Measurements from ENCODE around the gene OR2H2. TPM values are rescaled to one million over a fixed set of nuclear protein-coding genes. Genes with fewer than 3 reads are reported as not detected.

The OR2H2 gene
- not detected for polyA plus RNA-seq (2013, experiment 1 of 4)
- not detected for polyA plus RNA-seq (2013, experiment 2 of 4)
- not detected for polyA plus RNA-seq (2013, experiment 3 of 4)
- not detected for polyA plus RNA-seq (2013, experiment 4 of 4)

DNA sequence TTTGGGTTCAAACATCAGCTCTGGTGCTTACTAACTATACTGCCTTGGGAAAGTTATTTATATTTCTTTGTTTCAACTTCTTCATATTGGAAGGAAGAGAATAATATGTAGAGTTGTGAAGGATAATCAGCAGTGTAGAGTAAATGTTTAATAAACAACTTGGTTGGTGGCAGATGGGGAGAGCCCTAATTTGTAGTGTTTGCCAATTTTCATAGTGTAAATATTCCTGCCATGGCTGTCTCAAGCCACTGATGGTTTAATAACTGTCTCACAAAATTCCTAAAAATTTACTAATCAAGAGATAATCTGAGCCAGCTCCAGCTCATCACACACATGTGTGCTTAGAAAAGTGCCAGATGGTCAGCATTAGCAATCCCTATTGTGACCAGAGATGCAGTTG is at the start of gene OR2H2:
Gene OR2H2 (plus strand): TSS at position 301 of the 400 bp plus-strand sequence. CDS start 2,824 bp downstream, outside the sequence.
- no peaks in the 10 kb centered on the region for H3K9me3 ChIP-seq (ENCODE audit: control insufficient read depth, low read length)
- H3K27ac ChIP-seq (ENCODE audit: insufficient read depth, low read depth, low read length, poor library complexity, severe bottlenecking) = no peak within 1 kb of the TSS
- no peak within 1 kb of the TSS for H3K4me3 ChIP-seq (ENCODE audit: insufficient read depth, low read depth, low read length)
- no peaks in the 10 kb centered on the region for H3K4me1 ChIP-seq (ENCODE audit: control insufficient read depth, insufficient read depth, low read length)
- no peaks in the 10 kb centered on the region for H3K36me3 ChIP-seq (ENCODE audit: control insufficient read depth, insufficient read depth, low read length)
- H3K27me3 ChIP-seq (ENCODE audit: control insufficient read depth, insufficient read depth, low read length, poor library complexity, severe bottlenecking) = no peaks in the 10 kb centered on the region

GRCh38 chr6:29537714-29538403 is 47.1 kb upstream of the OR2H2 start:
- Histone ChIP-seq H3K27me3 (ENCODE audit: control insufficient read depth, insufficient read depth, low read length, poor library complexity, severe bottlenecking) (no peaks in the 10 kb centered on the region), H3K27ac (ENCODE audit: insufficient read depth, low read depth, low read length, poor library complexity, severe bottlenecking) (no peak overlapping the region), H3K36me3 (ENCODE audit: control insufficient read depth, insufficient read depth, low read length) (no peaks in the 10 kb centered on the region), H3K9me3 (ENCODE audit: control insufficient read depth, low read length) (no peaks in the 10 kb centered on the region), H3K4me1 (ENCODE audit: control insufficient read depth, insufficient read depth, low read length) (no peaks in the 10 kb centered on the region), H3K4me3 (ENCODE audit: insufficient read depth, low read depth, low read length) (no peak overlapping the region)
- 79 to 83% methylated on average over 4 of the region's 4 CpGs for WGBS, 2 experiments

DNA sequence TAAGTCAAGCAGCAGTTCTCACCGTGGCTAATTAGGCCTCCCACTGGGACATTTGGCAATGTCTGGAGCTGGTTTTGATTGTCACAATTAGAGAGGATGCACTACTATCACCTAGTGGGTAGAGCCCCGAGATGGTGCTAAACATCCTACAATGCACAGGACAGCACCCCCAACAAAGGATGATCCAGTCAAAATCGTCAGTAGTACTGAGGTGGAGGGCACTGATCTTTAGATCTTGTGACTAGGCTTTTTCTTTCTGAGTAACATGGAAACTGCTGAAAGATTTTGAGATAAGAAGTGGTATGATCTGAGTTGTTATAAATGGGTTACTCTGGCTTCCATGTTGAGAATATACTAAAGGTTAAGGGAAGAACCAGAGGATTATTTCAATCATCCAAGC is 37.3 kb upstream of the OR2H2 start:
- Histone ChIP-seq H3K27me3 (ENCODE audit: control insufficient read depth, insufficient read depth, low read length, poor library complexity, severe bottlenecking) (peaks cover 24% of the 10 kb centered on the region), H3K36me3 (ENCODE audit: control insufficient read depth, insufficient read depth, low read length) (no peaks in the 10 kb centered on the region), H3K4me1 (ENCODE audit: control insufficient read depth, insufficient read depth, low read length) (peaks cover 6% of the 10 kb centered on the region), H3K27ac (ENCODE audit: insufficient read depth, low read depth, low read length, poor library complexity, severe bottlenecking) (no peak overlapping the region), H3K4me3 (ENCODE audit: insufficient read depth, low read depth, low read length) (no peak overlapping the region), H3K9me3 (ENCODE audit: control insufficient read depth, low read length) (no peaks in the 10 kb centered on the region)
- WGBS, 2 experiments = 66 to 67% methylated on average over 3 of the region's 3 CpGs

GRCh38 chr6:29552512-29553051 is 32.3 kb upstream of the OR2H2 start:
- Histone ChIP-seq H3K27me3 (ENCODE audit: control insufficient read depth, insufficient read depth, low read length, poor library complexity, severe bottlenecking) (peaks cover 67% of the 10 kb centered on the region), H3K36me3 (ENCODE audit: control insufficient read depth, insufficient read depth, low read length) (no peaks in the 10 kb centered on the region), H3K4me3 (ENCODE audit: insufficient read depth, low read depth, low read length) (no peak overlapping the region), H3K27ac (ENCODE audit: insufficient read depth, low read depth, low read length, poor library complexity, severe bottlenecking) (no peak overlapping the region), H3K9me3 (ENCODE audit: control insufficient read depth, low read length) (no peaks in the 10 kb centered on the region), H3K4me1 (ENCODE audit: control insufficient read depth, insufficient read depth, low read length) (no peaks in the 10 kb centered on the region)
- WGBS, 2 experiments = 58 to 71% methylated on average over 3 to 5 of the region's 5 CpGs

GRCh38 chr6:29553268-29554057 is 31.5 kb upstream of the OR2H2 start:
- no peaks in the 10 kb centered on the region for H3K4me1 ChIP-seq (ENCODE audit: control insufficient read depth, insufficient read depth, low read length)
- 4% methylated on average over 83 of the region's 83 CpGs for WGBS, 2 experiments
- H3K4me3 ChIP-seq (ENCODE audit: insufficient read depth, low read depth, low read length) = peak overlapping the region; percentile 35
- H3K27ac ChIP-seq (ENCODE audit: insufficient read depth, low read depth, low read length, poor library complexity, severe bottlenecking) = no peak overlapping the region
- no peaks in the 10 kb centered on the region for H3K36me3 ChIP-seq (ENCODE audit: control insufficient read depth, insufficient read depth, low read length)
- H3K9me3 ChIP-seq (ENCODE audit: control insufficient read depth, low read length) = no peaks in the 10 kb centered on the region
- peaks cover 67% of the 10 kb centered on the region for H3K27me3 ChIP-seq (ENCODE audit: control insufficient read depth, insufficient read depth, low read length, poor library complexity, severe bottlenecking)

- H3K27ac ChIP-seq (ENCODE audit: insufficient read depth, low read depth, low read length, poor library complexity, severe bottlenecking) = no peak overlapping the region
- H3K27me3 ChIP-seq (ENCODE audit: control insufficient read depth, insufficient read depth, low read length, poor library complexity, severe bottlenecking) = peaks cover 67% of the 10 kb centered on the region
- H3K4me1 ChIP-seq (ENCODE audit: control insufficient read depth, insufficient read depth, low read length) = no peaks in the 10 kb centered on the region
- H3K36me3 ChIP-seq (ENCODE audit: control insufficient read depth, insufficient read depth, low read length) = no peaks in the 10 kb centered on the region
- H3K4me3 ChIP-seq (ENCODE audit: insufficient read depth, low read depth, low read length) = no peak overlapping the region
- 88 to 90% methylated on average over 5 of the region's 5 CpGs for WGBS, 2 experiments
- no peaks in the 10 kb centered on the region for H3K9me3 ChIP-seq (ENCODE audit: control insufficient read depth, low read length)
Observed at GRCh38 chr6:29554764-29555163, 30.2 kb upstream of the OR2H2 start.

GRCh38 chr6:29557320-29557719 is 27.6 kb upstream of the OR2H2 start:
- Histone ChIP-seq H3K36me3 (ENCODE audit: control insufficient read depth, insufficient read depth, low read length) (no peaks in the 10 kb centered on the region), H3K4me1 (ENCODE audit: control insufficient read depth, insufficient read depth, low read length) (no peaks in the 10 kb centered on the region), H3K27ac (ENCODE audit: insufficient read depth, low read depth, low read length, poor library complexity, severe bottlenecking) (no peak overlapping the region), H3K27me3 (ENCODE audit: control insufficient read depth, insufficient read depth, low read length, poor library complexity, severe bottlenecking) (peaks cover 46% of the 10 kb centered on the region), H3K9me3 (ENCODE audit: control insufficient read depth, low read length) (no peaks in the 10 kb centered on the region), H3K4me3 (ENCODE audit: insufficient read depth, low read depth, low read length) (no peak overlapping the region)

DNA sequence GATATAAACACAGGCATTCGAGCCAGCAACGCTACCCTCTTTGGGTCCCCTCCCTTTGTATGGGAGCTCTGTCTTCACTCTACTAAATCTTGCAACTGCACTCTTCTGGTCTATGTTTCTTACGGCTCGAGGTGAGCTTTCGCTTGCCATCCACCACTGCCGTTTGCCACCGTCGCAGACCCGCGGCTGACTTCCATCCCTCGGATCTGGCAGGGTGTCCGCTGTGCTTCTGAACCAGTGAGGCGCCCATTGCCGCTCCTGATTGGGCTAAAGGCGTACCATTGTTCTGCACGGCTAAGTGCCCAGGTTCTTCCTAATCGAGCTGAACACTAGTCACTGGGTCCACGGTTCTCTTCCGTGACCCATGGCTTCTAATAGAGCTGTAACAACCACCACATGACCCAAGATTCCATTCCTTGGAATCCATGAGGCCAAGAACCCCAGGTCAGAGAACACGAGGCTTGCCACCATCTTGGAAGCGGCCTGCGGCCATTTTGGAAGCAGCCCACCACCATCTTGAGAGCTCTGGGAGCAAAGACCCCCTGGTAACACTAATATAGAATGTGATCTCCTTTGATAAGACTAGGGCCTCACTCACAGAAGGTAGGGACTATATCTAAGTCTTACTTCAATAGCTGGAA is 26.4 kb upstream of the OR2H2 start:
- no peaks in the 10 kb centered on the region for H3K4me1 ChIP-seq (ENCODE audit: control insufficient read depth, insufficient read depth, low read length)
- H3K36me3 ChIP-seq (ENCODE audit: control insufficient read depth, insufficient read depth, low read length) = no peaks in the 10 kb centered on the region
- no peak overlapping the region for H3K27ac ChIP-seq (ENCODE audit: insufficient read depth, low read depth, low read length, poor library complexity, severe bottlenecking)
- H3K4me3 ChIP-seq (ENCODE audit: insufficient read depth, low read depth, low read length) = no peak overlapping the region
- 91 to 94% methylated on average over 22 of the region's 22 CpGs for WGBS, 2 experiments
- H3K9me3 ChIP-seq (ENCODE audit: control insufficient read depth, low read length) = no peaks in the 10 kb centered on the region
- peaks cover 34% of the 10 kb centered on the region for H3K27me3 ChIP-seq (ENCODE audit: control insufficient read depth, insufficient read depth, low read length, poor library complexity, severe bottlenecking)

GRCh38 chr6:29559524-29560287 is 25.2 kb upstream of the OR2H2 start, which contains the start of gene UBD:
Gene UBD (minus strand): TSS chr6:29559732. CDS start chr6:29559701, 31 bp downstream.
- H3K9me3 ChIP-seq (ENCODE audit: control insufficient read depth, low read length) = no peaks in the 10 kb centered on the region
- H3K4me1 ChIP-seq (ENCODE audit: control insufficient read depth, insufficient read depth, low read length) = no peaks in the 10 kb centered on the region
- H3K36me3 ChIP-seq (ENCODE audit: control insufficient read depth, insufficient read depth, low read length) = no peaks in the 10 kb centered on the region
- H3K4me3 ChIP-seq (ENCODE audit: insufficient read depth, low read depth, low read length) = no peak within 1 kb of the TSS
- 90 to 91% methylated on average over 6 of the region's 6 CpGs for WGBS, 2 experiments
- H3K27me3 ChIP-seq (ENCODE audit: control insufficient read depth, insufficient read depth, low read length, poor library complexity, severe bottlenecking) = peaks cover 22% of the 10 kb centered on the region
- H3K27ac ChIP-seq (ENCODE audit: insufficient read depth, low read depth, low read length, poor library complexity, severe bottlenecking) = no peak within 1 kb of the TSS

All from ectodermal cell (in vitro differentiated cells).